SK-N-SH (cell line): ENCODE results near the gene CASP6. TPM values are rescaled to one million over a fixed set of nuclear protein-coding genes. Genes with fewer than 3 reads are reported as not detected.

Source experiments
- CTCF ChIA-PET: fragments of 300-600, 350-600 bp; formaldehyde crosslinking; extraction: SDS; loops from one replicate; lab custom pipeline; 2021; lab: Yijun Ruan, JAX
- POLR2A ChIA-PET: fragments of 350-600 bp; sonication (Branson Sonifier 250); formaldehyde crosslinking; extraction: SDS; loops from one replicate; lab custom pipeline; 2020; ENCODE audit warnings: antibody characterized with exemption, inconsistent platforms; lab: Yijun Ruan, JAX
- DNase-seq: peaks from one replicate; pipeline ENCODE4 v3.0.0; 2012
- H2AFZ ChIP-seq: fragments of 200-600 bp; sonication (generic); 2 replicates; pipeline ENCODE4 v1.8.1; 2016; ENCODE audit warnings: antibody characterized with exemption, mild to moderate bottlenecking, low read depth
- H3F3A ChIP-seq: fragments of 200-600 bp; sonication (generic); replicated peaks from 2 replicates; pipeline ENCODE3; 2016; ENCODE audit warnings: antibody characterized with exemption, mild to moderate bottlenecking; ENCODE audit not compliant: insufficient read depth
- H3K27ac ChIP-seq, 2 experiments: fragments of 200-500 bp in 1 of 2; fragments of 200-600 bp in 1 of 2; sonication (Bioruptor generic) in 1 of 2; sonication (generic), shearing (Covaris generic) in 1 of 2; 2 replicates each; pipeline versions ENCODE4 v1.5.1 to v1.6.1; 2014 to 2016; ENCODE audit warnings: low read depth in 2 of 2, inconsistent platforms in 1 of 2, low read length in 1 of 2, mild to moderate bottlenecking in 1 of 2, mixed read lengths in 1 of 2
- H3K27me3 ChIP-seq: fragments of 200-600 bp; sonication (generic), shearing (Covaris generic); 2 replicates; pipeline ENCODE4 v1.6.1; 2016; ENCODE audit warnings: mixed run types; ENCODE audit not compliant: insufficient read depth
- H3K36me3 ChIP-seq, 2 experiments: fragments of 200-500 bp in 1 of 2; fragments of 200-600 bp in 1 of 2; sonication (Bioruptor generic) in 1 of 2; sonication (generic) in 1 of 2; replicated peaks in 1 of 2; 2 replicates each; pipeline versions ENCODE3 to v1.5.1; 2014 to 2016; ENCODE audit warnings: low read length in 1 of 2, mild to moderate bottlenecking in 1 of 2; ENCODE audit not compliant: insufficient read depth in 2 of 2, control insufficient read depth in 1 of 2
- H3K4me1 ChIP-seq, 2 experiments: fragments of 200-500 bp in 1 of 2; fragments of 200-600 bp in 1 of 2; sonication (Bioruptor generic) in 1 of 2; sonication (generic), shearing (Covaris generic) in 1 of 2; 2 replicates each; pipeline versions ENCODE4 v1.5.1 to v1.6.1; 2014 to 2016; ENCODE audit warnings: low read depth in 1 of 2, low read length in 1 of 2, mixed run types in 1 of 2; ENCODE audit not compliant: insufficient read depth in 2 of 2, control insufficient read depth in 1 of 2
- H3K4me2 ChIP-seq: fragments of 200-600 bp; sonication (generic), shearing (Covaris generic); 2 replicates; pipeline ENCODE4 v1.6.1; 2017; ENCODE audit warnings: mixed run types
- H3K4me3 ChIP-seq, 2 experiments: fragments of 200-500 bp in 1 of 2; fragments of 200-600 bp in 1 of 2; sonication (Bioruptor generic) in 1 of 2; sonication (generic), shearing (Covaris generic) in 1 of 2; 2 replicates each; pipeline versions ENCODE4 v1.5.1 to v1.8.1; 2014 to 2016; ENCODE audit warnings: low read depth in 2 of 2, inconsistent platforms in 1 of 2, low read length in 1 of 2, mild to moderate bottlenecking in 1 of 2, mixed read lengths in 1 of 2, moderate library complexity in 1 of 2
- H3K79me2 ChIP-seq: fragments of 200-600 bp; sonication (generic); 2 replicates; pipeline ENCODE4 v1.8.1; 2017; ENCODE audit warnings: mild to moderate bottlenecking; ENCODE audit not compliant: insufficient read depth
- H3K9ac ChIP-seq: fragments of 200-600 bp; sonication (generic); 2 replicates; pipeline ENCODE4 v1.6.1; 2017; ENCODE audit warnings: mixed run types
- H3K9me2 ChIP-seq: fragments of 200-600 bp; sonication (generic); 2 replicates; pipeline ENCODE4 v1.6.1; 2017; ENCODE audit warnings: mixed run types
- H3K9me3 ChIP-seq: fragments of 200-600 bp; sonication (generic); 2 replicates; pipeline ENCODE4 v1.6.1; 2017; ENCODE audit warnings: mixed run types, mild to moderate bottlenecking, moderate library complexity
- H4K20me1 ChIP-seq: fragments of 200-600 bp; sonication (generic); 2 replicates; pipeline ENCODE4 v1.6.1; 2017; ENCODE audit warnings: mild to moderate bottlenecking, mixed run types; ENCODE audit not compliant: insufficient read depth
- CHD2 ChIP-seq: fragments of 150-350 bp; IDR thresholded peaks from 2 replicates; pipeline ENCODE4 v1.6.1; 2018; ENCODE audit warnings: low read length; ENCODE audit not compliant: partially characterized antibody
- CTCF ChIP-seq: fragments of 200-600 bp; sonication (generic); IDR thresholded peaks from 2 replicates; pipeline ENCODE4 v1.6.1; 2017; ENCODE audit warnings: antibody characterized with exemption, mild to moderate bottlenecking, moderate library complexity
- ELF1 ChIP-seq: IDR thresholded peaks from 2 replicates; pipeline ENCODE4 v1.4.0; 2012
- EZH2phosphoT487 ChIP-seq: fragments of 200-600 bp; sonication (generic); IDR thresholded peaks from 2 replicates; pipeline ENCODE4 v1.6.1; 2017; ENCODE audit warnings: low read depth, mixed run types, mild to moderate bottlenecking, antibody characterized with exemption, moderate library complexity, borderline replicate concordance
- FOSL2 ChIP-seq: IDR thresholded peaks from 2 replicates; pipeline ENCODE4 v1.4.0; 2012; ENCODE audit warnings: low read depth, mild to moderate bottlenecking, moderate library complexity, borderline replicate concordance
- GATA2 ChIP-seq: sonication (generic); formaldehyde crosslinking; IDR thresholded peaks from 2 replicates; pipeline ENCODE4 v1.5.0; 2020; ENCODE audit warnings: mild to moderate bottlenecking, missing genetic modification reagents
- MEF2A ChIP-seq: IDR thresholded peaks from 2 replicates; pipeline ENCODE4 v1.4.0; 2012; ENCODE audit warnings: low read depth, borderline replicate concordance
- MXI1 ChIP-seq: IDR thresholded peaks from 2 replicates; pipeline ENCODE4 v1.6.1; 2012; ENCODE audit warnings: mild to moderate bottlenecking, low read depth, low read length, improper control_type of control experiment
- NFIC ChIP-seq: IDR thresholded peaks from 2 replicates; pipeline ENCODE4 v1.4.0; 2012; ENCODE audit warnings: borderline replicate concordance
- POLR2AphosphoS5 ChIP-seq: IDR thresholded peaks from 2 replicates; pipeline ENCODE4 v1.6.1; 2012; ENCODE audit warnings: low read depth, low read length
- RXRA ChIP-seq: IDR thresholded peaks from 2 replicates; pipeline ENCODE4 v1.4.0; 2012; ENCODE audit warnings: low read depth, mild to moderate bottlenecking, borderline replicate concordance
- TAF1 ChIP-seq: IDR thresholded peaks from 2 replicates; pipeline ENCODE4 v1.6.1; 2012; ENCODE audit warnings: low read depth, mild to moderate bottlenecking, low read length, moderate library complexity, borderline replicate concordance
- TEAD4 ChIP-seq: IDR thresholded peaks from 2 replicates; pipeline ENCODE4 v1.4.0; 2012; ENCODE audit warnings: mild to moderate bottlenecking, borderline replicate concordance; ENCODE audit not compliant: insufficient read depth
- WGBS: methylation state at CpG from one replicate; pipeline ENCODE4 v1.1.6; 2017; ENCODE audit warnings: low lambda C conversion rate; 5-methylcytosine and 5-hydroxymethylcytosine counted together
- polyA plus RNA-seq, 3 experiments: library from polyadenylated mRNA; depleted of rRNA; stranded (reverse); fragments of >200 nt; gene quantifications; 2 replicates each; pipeline ENCODE4 v1.2.3, GENCODE V29; 2012
- TF ChIP-seq, protein P1 (sequence below): fragments of 150-350 bp; IDR thresholded peaks from 2 replicates; pipeline ENCODE4 v1.6.1; 2016; ENCODE audit warnings: mild to moderate bottlenecking, low read depth, low read length
- TF ChIP-seq, protein P2 (sequence below): IDR thresholded peaks from 2 replicates; pipeline ENCODE4 v1.4.0; 2012; ENCODE audit warnings: low read depth, borderline replicate concordance
- TF ChIP-seq, protein P3 (sequence below): IDR thresholded peaks from 2 replicates; pipeline ENCODE4 v1.6.1; 2012; ENCODE audit warnings: mild to moderate bottlenecking, low read depth, low read length, moderate library complexity

The CASP6 gene
- polyA plus RNA-seq, 1 of the 3 experiments (the other 2 are of a cell fraction), result 30.2 TPM

- H3K9me2 ChIP-seq, result no peaks in the 10 kb centered on the region
- no peak overlapping the region for H3K4me2 ChIP-seq
- DNase-seq, result no peak
- H4K20me1 ChIP-seq, result no peaks in the 10 kb centered on the region
- H3K9me3 ChIP-seq, result no peaks in the 10 kb centered on the region
- no peak overlapping the region for H3K27ac ChIP-seq
- no peak overlapping the region for H3K9ac ChIP-seq
- no peak overlapping the region for H3K4me3 ChIP-seq
- TF ChIP-seq FOSL2 (no peak), GATA2 (CRISPR knock-in tag) (no peak), POLR2AphosphoS5 (no peak), CTCF (no peak), TAF1 (no peak), MEF2A (no peak), MXI1 (no peak), RXRA (no peak), CHD2 (no peak)
- TF ChIP-seq, protein P1, sequence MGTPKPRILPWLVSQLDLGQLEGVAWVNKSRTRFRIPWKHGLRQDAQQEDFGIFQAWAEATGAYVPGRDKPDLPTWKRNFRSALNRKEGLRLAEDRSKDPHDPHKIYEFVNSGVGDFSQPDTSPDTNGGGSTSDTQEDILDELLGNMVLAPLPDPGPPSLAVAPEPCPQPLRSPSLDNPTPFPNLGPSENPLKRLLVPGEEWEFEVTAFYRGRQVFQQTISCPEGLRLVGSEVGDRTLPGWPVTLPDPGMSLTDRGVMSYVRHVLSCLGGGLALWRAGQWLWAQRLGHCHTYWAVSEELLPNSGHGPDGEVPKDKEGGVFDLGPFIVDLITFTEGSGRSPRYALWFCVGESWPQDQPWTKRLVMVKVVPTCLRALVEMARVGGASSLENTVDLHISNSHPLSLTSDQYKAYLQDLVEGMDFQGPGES, result no peak
- TF ChIP-seq, protein P2, sequence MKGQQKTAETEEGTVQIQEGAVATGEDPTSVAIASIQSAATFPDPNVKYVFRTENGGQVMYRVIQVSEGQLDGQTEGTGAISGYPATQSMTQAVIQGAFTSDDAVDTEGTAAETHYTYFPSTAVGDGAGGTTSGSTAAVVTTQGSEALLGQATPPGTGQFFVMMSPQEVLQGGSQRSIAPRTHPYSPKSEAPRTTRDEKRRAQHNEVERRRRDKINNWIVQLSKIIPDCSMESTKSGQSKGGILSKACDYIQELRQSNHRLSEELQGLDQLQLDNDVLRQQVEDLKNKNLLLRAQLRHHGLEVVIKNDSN, result no peak
- H3K4me1 ChIP-seq, result no peaks in the 10 kb centered on the region
- no peaks in the 10 kb centered on the region for H3K79me2 ChIP-seq
- no peaks in the 10 kb centered on the region for H3K27me3 ChIP-seq
- H2AFZ ChIP-seq, result no peak overlapping the region
- POLR2A ChIA-PET, result no interaction called here
- CTCF ChIA-PET, result no interaction called here
- no peaks in the 10 kb centered on the region for H3F3A ChIP-seq
- H3K36me3 ChIP-seq, result peaks cover 6 to 21% of the 10 kb centered on the region in 2 experiments
- 96% methylated on average over 1 of the region's 1 CpG for WGBS
Observed at GRCh38 chr4:109718759-109719158, 15.5 kb upstream of the CASP6 start.

GRCh38 chr4:109713500-109713899, 10.3 kb upstream of the CASP6 start:
- WGBS, result 74% methylated on average over 3 of the region's 3 CpGs
- ChIA-PET CTCF (interaction anchor here (1.1 kb wide), 1 partner anchor 281 kb away, joined by 3 read pairs; no protein-coding TSS in a partner anchor), POLR2A (no interaction called here)
- H3K36me3 ChIP-seq, result peaks cover 11 to 36% of the 10 kb centered on the region in 2 experiments
- H3K4me1 ChIP-seq, result no peaks in the 10 kb centered on the region
- no peak overlapping the region for H3K4me2 ChIP-seq
- no peak overlapping the region for H3K27ac ChIP-seq
- no peak for DNase-seq
- H3K9ac ChIP-seq, result no peak overlapping the region
- H4K20me1 ChIP-seq, result no peaks in the 10 kb centered on the region
- no peaks in the 10 kb centered on the region for H3K79me2 ChIP-seq
- H3F3A ChIP-seq, result peaks cover 4% of the 10 kb centered on the region
- H3K27me3 ChIP-seq, result no peaks in the 10 kb centered on the region
- H3K9me3 ChIP-seq, result no peaks in the 10 kb centered on the region
- no peak overlapping the region for H2AFZ ChIP-seq
- H3K4me3 ChIP-seq, result no peak overlapping the region
- no peak for TF ChIP-seq FOSL2
- TF ChIP-seq NFIC, result no peak
- TF ChIP-seq EZH2phosphoT487, result no peak
- TF ChIP-seq, protein P3, sequence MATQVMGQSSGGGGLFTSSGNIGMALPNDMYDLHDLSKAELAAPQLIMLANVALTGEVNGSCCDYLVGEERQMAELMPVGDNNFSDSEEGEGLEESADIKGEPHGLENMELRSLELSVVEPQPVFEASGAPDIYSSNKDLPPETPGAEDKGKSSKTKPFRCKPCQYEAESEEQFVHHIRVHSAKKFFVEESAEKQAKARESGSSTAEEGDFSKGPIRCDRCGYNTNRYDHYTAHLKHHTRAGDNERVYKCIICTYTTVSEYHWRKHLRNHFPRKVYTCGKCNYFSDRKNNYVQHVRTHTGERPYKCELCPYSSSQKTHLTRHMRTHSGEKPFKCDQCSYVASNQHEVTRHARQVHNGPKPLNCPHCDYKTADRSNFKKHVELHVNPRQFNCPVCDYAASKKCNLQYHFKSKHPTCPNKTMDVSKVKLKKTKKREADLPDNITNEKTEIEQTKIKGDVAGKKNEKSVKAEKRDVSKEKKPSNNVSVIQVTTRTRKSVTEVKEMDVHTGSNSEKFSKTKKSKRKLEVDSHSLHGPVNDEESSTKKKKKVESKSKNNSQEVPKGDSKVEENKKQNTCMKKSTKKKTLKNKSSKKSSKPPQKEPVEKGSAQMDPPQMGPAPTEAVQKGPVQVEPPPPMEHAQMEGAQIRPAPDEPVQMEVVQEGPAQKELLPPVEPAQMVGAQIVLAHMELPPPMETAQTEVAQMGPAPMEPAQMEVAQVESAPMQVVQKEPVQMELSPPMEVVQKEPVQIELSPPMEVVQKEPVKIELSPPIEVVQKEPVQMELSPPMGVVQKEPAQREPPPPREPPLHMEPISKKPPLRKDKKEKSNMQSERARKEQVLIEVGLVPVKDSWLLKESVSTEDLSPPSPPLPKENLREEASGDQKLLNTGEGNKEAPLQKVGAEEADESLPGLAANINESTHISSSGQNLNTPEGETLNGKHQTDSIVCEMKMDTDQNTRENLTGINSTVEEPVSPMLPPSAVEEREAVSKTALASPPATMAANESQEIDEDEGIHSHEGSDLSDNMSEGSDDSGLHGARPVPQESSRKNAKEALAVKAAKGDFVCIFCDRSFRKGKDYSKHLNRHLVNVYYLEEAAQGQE, result no peak
- no peak for TF ChIP-seq TEAD4
- no peak for TF ChIP-seq CHD2
- no peak for TF ChIP-seq ELF1
- TF ChIP-seq, all 33 proteins: peak for 0
- H3K9me2 ChIP-seq, result no peaks in the 10 kb centered on the region
